Mesenchymal stem cell (in vitro differentiated cells and primary cell): Measurements from ENCODE around the gene TSPEAR.

ENCODE experiments used
- DNase-seq: peaks from one replicate; pipeline ENCODE4 v3.0.0-alpha.2; 2013
- H2AFZ ChIP-seq: one replicate; pipeline ENCODE4 v1.6.1; 2013; ENCODE audit warnings: low read depth, mild to moderate bottlenecking, control low read depth, inconsistent platforms, low read length, moderate library complexity
- H2AK5ac ChIP-seq: 2 replicates; pipeline ENCODE4 v1.6.1; 2013; ENCODE audit warnings: low read length, moderate library complexity, mild to moderate bottlenecking, inconsistent platforms; ENCODE audit not compliant: severe bottlenecking
- H2BK120ac ChIP-seq: one replicate; pipeline ENCODE4 v1.6.1; 2013; ENCODE audit warnings: low read depth, mild to moderate bottlenecking, inconsistent platforms, low read length, moderate library complexity
- H2BK12ac ChIP-seq, 2 experiments: one replicate each; pipeline ENCODE4 v1.6.1; 2013; ENCODE audit warnings: inconsistent platforms in 2 of 2, low read length in 2 of 2, mild to moderate bottlenecking in 2 of 2, moderate library complexity in 2 of 2, control low read depth in 1 of 2
- H2BK15ac ChIP-seq: one replicate; pipeline ENCODE4 v1.6.1; 2013; ENCODE audit warnings: mild to moderate bottlenecking, low read depth, inconsistent platforms; ENCODE audit not compliant: poor library complexity, severe bottlenecking
- H2BK5ac ChIP-seq: 2 replicates; pipeline ENCODE4 v1.6.1; 2013; ENCODE audit warnings: low read depth, mild to moderate bottlenecking, low read length, control low read depth, inconsistent platforms; ENCODE audit not compliant: poor library complexity, severe bottlenecking
- H3K14ac ChIP-seq, 2 experiments: one replicate each; pipeline ENCODE4 v1.6.1; 2013; ENCODE audit warnings: inconsistent platforms in 2 of 2, low read length in 2 of 2, control low read depth in 1 of 2, mild to moderate bottlenecking in 1 of 2, moderate library complexity in 1 of 2
- H3K18ac ChIP-seq, 2 experiments: one replicate each; pipeline ENCODE4 v1.6.1; 2013; ENCODE audit warnings: inconsistent platforms in 2 of 2, low read length in 2 of 2, control low read depth in 1 of 2, low read depth in 1 of 2, mild to moderate bottlenecking in 1 of 2
- H3K23ac ChIP-seq, 2 experiments: one replicate each; pipeline ENCODE4 v1.6.1; 2013; ENCODE audit warnings: inconsistent platforms in 2 of 2, low read length in 2 of 2, mild to moderate bottlenecking in 2 of 2, moderate library complexity in 2 of 2, control low read depth in 1 of 2
- H3K27ac ChIP-seq: 2 replicates; pipeline ENCODE4 v1.5.1; 2013; ENCODE audit warnings: mild to moderate bottlenecking, moderate library complexity, low read length, control low read depth, inconsistent platforms; ENCODE audit not compliant: poor library complexity, severe bottlenecking
- H3K27me3 ChIP-seq, 2 experiments: 2 replicates each; pipeline versions ENCODE4 v1.6.1 to v1.7.0; 2013; ENCODE audit warnings: low read length in 2 of 2, mild to moderate bottlenecking in 2 of 2, moderate library complexity in 2 of 2, control low read depth in 1 of 2, inconsistent platforms in 1 of 2; ENCODE audit not compliant: control insufficient read depth in 1 of 2, insufficient read depth in 1 of 2
- H3K36me3 ChIP-seq, 2 experiments: 2 replicates each; pipeline versions ENCODE4 v1.6.1 to v1.7.0; 2013; ENCODE audit warnings: low read length in 2 of 2, control low read depth in 1 of 2, inconsistent platforms in 1 of 2, low read depth in 1 of 2, mild to moderate bottlenecking in 1 of 2; ENCODE audit not compliant: insufficient read depth in 2 of 2, control insufficient read depth in 1 of 2
- H3K4ac ChIP-seq, 2 experiments: one replicate each; pipeline ENCODE4 v1.6.1; 2013; ENCODE audit warnings: inconsistent platforms in 2 of 2, low read length in 2 of 2, mild to moderate bottlenecking in 2 of 2, moderate library complexity in 2 of 2, control low read depth in 1 of 2, low read depth in 1 of 2
- H3K4me1 ChIP-seq: 2 replicates; pipeline ENCODE4 v1.6.1; 2013; ENCODE audit warnings: low read depth, low read length, control low read depth; ENCODE audit not compliant: control insufficient read depth, insufficient read depth
- H3K4me2 ChIP-seq: 2 replicates; pipeline ENCODE4 v1.6.1; 2013; ENCODE audit warnings: low read length, mild to moderate bottlenecking, inconsistent platforms; ENCODE audit not compliant: poor library complexity, severe bottlenecking
- H3K4me3 ChIP-seq, 2 experiments: 2 replicates each; pipeline versions ENCODE4 v1.5.1 to v1.7.0; 2013; ENCODE audit warnings: low read length in 2 of 2, mild to moderate bottlenecking in 2 of 2, control low read depth in 1 of 2, low read depth in 1 of 2; ENCODE audit not compliant: insufficient read depth in 1 of 2
- H3K79me1 ChIP-seq: replicated peaks from 2 replicates; pipeline ENCODE4 v1.6.1; 2013; ENCODE audit warnings: mild to moderate bottlenecking, control low read depth, low read length, inconsistent platforms; ENCODE audit not compliant: poor library complexity, severe bottlenecking
- H3K9ac ChIP-seq: 2 replicates; pipeline ENCODE4 v1.7.0; 2013; ENCODE audit warnings: mild to moderate bottlenecking, low read length, moderate library complexity
- H3K9me3 ChIP-seq: 2 replicates; pipeline ENCODE4 v1.7.0; 2013; ENCODE audit warnings: mild to moderate bottlenecking, low read length; ENCODE audit not compliant: control insufficient read depth
- H4K8ac ChIP-seq: one replicate; pipeline ENCODE4 v1.6.1; 2013; ENCODE audit warnings: inconsistent platforms, mild to moderate bottlenecking, low read length, moderate library complexity
- H4K91ac ChIP-seq: one replicate; pipeline ENCODE4 v1.6.1; 2013; ENCODE audit warnings: mild to moderate bottlenecking, low read length, inconsistent platforms
- WGBS: methylation state at CpG from one replicate; pipeline ENCODE4 v1.1.7; 2013; ENCODE audit warnings: mixed read lengths; 5-methylcytosine and 5-hydroxymethylcytosine counted together

TSPEAR gene

DNA sequence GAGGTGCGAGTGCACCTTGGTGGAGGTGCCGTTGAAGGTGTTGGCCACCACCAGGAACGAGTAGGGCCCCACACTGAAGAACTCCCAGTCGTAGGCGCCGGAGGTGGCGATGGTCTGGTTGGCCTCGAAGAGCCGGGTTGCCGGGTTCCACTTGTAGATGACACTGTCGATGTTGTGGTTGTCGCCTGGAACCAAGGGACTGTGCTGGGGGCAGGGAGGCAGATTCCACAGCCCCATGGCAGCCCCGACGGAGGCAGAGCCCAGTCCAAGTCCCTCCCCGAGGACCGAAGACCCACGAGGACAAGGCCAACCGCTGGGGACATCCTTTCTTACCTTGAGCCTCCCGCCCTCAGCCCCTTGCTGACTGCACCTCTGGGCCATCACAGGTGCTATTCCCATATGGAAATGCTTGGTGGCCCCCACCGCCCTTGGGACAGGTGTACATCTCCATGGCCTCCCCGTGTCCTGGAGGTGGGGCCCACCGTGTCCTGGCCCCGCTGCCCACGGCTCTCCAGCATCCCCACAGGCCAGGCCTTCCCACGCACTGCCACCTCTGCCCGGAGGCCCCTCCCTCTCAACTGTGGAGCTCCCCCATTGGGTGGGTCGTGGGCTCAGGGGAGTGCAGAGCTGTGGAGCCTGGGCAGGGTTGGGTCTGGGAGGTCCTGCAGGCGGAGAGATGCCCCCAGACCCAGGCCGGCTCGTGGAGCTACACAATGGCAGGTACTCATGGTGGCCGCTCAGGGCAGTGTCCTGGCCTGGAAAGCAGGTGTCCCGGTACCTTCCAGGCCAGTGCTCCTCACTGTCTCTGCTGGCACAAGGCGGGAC, 189.2 kb downstream of the TSPEAR start:
- H3K9ac ChIP-seq: no peak overlapping the region
- no peak overlapping the region for H3K23ac ChIP-seq
- H3K4me2 ChIP-seq: no peak overlapping the region
- no peaks in the 10 kb centered on the region for H3K79me1 ChIP-seq
- H3K27me3 ChIP-seq: no peaks in the 10 kb centered on the region
- no peak overlapping the region for H2BK120ac ChIP-seq
- no peak overlapping the region for H4K8ac ChIP-seq
- peaks cover 3% of the 10 kb centered on the region for H3K9me3 ChIP-seq
- H3K18ac ChIP-seq: no peak overlapping the region
- no peak overlapping the region for H2BK12ac ChIP-seq
- peak overlapping the region in 1 of 2 experiments; percentile 24 for H3K4me3 ChIP-seq
- H3K14ac ChIP-seq: no peak overlapping the region
- H3K4ac ChIP-seq: no peak overlapping the region
- WGBS: 91% methylated on average over 33 of the region's 33 CpGs
- peaks cover 5% of the 10 kb centered on the region for H3K4me1 ChIP-seq
- H4K91ac ChIP-seq: no peak overlapping the region
- H2AK5ac ChIP-seq: no peak overlapping the region
- H2BK5ac ChIP-seq: no peak overlapping the region
- no peak overlapping the region for H2BK15ac ChIP-seq
- no peaks in the 10 kb centered on the region for H3K36me3 ChIP-seq
- no peak overlapping the region for H3K27ac ChIP-seq
- H2AFZ ChIP-seq: no peak overlapping the region
- no peak for DNase-seq

DNA sequence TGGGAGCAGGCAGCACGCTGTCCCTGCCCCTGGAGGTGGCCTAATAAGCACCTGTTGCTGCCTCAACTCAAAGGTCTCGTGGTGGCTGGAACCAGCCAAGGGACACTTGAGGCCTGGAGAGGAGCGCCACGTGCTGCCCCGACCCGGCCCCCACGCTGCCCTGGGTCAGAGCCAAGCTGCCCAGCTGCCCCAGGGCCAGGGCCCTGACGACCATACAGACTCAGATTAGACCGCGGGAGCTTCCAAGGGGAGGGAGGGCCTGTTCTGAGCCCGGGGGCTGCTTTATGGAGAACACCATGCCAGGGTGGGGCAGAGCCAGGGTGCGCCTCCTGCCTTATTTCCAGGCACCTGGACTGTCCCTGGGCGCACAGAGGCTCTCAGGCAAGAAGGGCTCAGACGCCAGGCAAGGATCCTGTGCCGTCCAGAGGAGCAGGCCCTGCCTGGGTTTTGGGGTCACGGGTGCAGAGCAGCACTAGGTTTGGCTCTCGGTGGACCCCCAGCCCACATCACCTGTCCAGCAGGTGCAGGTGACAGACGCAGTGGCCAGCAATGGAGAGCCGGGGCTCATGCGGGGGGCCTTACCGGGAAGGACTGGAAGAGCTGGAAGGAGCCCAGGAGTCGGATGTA, 190.0 kb downstream of the TSPEAR start:
- Histone ChIP-seq H4K91ac (no peak overlapping the region), H2AK5ac (no peak overlapping the region), H3K9me3 (peaks cover 3% of the 10 kb centered on the region), H3K36me3 (no peaks in the 10 kb centered on the region), H3K4ac (no peak overlapping the region), H3K9ac (no peak overlapping the region), H2BK120ac (no peak overlapping the region), H4K8ac (no peak overlapping the region), H3K79me1 (no peaks in the 10 kb centered on the region), H3K27me3 (no peaks in the 10 kb centered on the region), H3K4me1 (peaks cover 5% of the 10 kb centered on the region), H2BK5ac (no peak overlapping the region), H3K18ac (no peak overlapping the region), H3K27ac (no peak overlapping the region), H2BK12ac (no peak overlapping the region), H3K4me2 (no peak overlapping the region), H2BK15ac (no peak overlapping the region), H3K14ac (no peak overlapping the region), H3K23ac (no peak overlapping the region), H2AFZ (no peak overlapping the region), H3K4me3 (no peak overlapping the region)
- no peak for DNase-seq
- WGBS: 87% methylated on average over 22 of the region's 22 CpGs

DNA sequence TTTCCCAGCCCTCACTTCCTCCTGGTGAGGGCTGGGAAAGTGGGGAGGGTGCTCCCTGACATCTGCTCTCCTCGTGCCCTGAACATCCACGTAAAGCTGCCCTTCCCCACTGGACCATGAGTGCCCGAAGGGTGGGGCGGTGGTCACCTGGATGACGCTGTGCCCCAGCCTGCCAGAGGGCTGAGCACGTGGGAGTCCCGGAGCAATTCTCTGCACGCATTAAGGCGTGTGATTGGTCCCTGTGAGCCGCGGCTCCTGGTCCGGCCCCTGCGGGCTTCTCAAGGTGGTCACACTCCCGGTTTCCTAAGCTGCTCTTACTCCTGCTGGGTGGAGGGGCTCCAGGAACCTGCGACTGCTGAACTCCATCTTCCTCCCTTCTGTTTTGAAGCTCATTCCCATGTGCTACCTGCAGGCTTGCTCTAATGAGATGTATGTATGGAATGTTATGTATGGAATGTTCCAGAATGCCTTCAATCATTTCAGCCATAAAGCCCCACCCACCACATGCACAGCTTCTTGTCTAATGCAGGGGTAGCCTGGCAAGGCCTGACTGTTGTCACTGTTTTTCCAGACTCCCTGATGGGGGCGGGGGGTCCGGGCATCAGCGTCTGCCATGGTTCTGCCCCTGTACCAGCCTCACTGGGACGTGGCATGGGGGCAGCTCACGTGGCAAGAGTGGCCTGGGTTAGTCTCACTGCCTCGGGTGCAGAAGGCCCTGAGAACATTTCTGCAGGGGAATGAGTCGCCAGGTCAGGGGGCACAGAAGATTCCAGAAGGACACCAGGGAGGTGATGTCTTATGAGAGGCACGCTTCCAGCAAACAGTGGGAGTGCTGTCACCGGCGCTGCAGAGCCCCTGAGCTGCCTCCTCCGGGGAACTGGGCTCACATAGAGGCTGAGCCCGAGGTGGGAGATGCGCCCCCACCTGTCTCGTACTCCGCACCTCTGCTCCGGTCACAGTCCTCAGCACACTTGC, 190.8 kb downstream of the TSPEAR start:
- Histone ChIP-seq H2BK12ac (no peak overlapping the region), H3K9ac (no peak overlapping the region), H3K18ac (no peak overlapping the region), H2BK15ac (no peak overlapping the region), H3K23ac (no peak overlapping the region), H3K14ac (no peak overlapping the region), H2AFZ (no peak overlapping the region), H3K36me3 (no peaks in the 10 kb centered on the region), H2BK5ac (no peak overlapping the region), H2AK5ac (no peak overlapping the region), H3K4me2 (no peak overlapping the region), H3K4me1 (peaks cover 5% of the 10 kb centered on the region), H2BK120ac (no peak overlapping the region), H3K9me3 (peaks cover 3% of the 10 kb centered on the region), H3K4me3 (no peak overlapping the region), H4K91ac (no peak overlapping the region), H3K27ac (no peak overlapping the region), H3K27me3 (no peaks in the 10 kb centered on the region), H3K4ac (no peak overlapping the region), H4K8ac (no peak overlapping the region), H3K79me1 (no peaks in the 10 kb centered on the region)
- WGBS: 86% methylated on average over 31 of the region's 31 CpGs
- DNase-seq: no peak
